Measurements from ENCODE around the gene APPL2.
"Not testable (repeated sequence)": the region's sequence is repeated elsewhere in the genome, so short reads cannot be mapped to it uniquely, and the experiment has no call there.

Gene APPL2

DNA sequence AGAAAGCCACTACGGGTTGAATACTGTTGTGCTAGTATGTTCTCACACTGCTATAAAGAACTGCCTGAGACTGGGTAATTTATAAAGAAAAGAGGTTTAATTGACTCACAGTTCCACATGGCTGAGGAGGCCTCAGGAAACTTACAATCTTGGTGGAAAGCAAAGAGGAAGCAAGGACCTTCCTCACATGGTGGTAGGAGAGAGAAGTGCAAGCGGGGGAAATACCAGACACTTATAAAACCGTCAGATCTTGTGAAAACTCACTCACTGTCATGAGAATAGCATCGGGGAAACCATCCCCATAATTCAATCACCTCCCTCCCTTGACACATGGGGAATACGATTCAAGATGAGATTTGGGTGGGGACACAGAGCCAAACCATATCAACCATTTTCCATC lies 20.5 kb upstream of the APPL2 start:
- not testable (repeated sequence) for DNase-seq

GRCh38 chr12:105256011-105256410 lies 20.0 kb upstream of the APPL2 start:
- DNase-seq: no peak

DNA sequence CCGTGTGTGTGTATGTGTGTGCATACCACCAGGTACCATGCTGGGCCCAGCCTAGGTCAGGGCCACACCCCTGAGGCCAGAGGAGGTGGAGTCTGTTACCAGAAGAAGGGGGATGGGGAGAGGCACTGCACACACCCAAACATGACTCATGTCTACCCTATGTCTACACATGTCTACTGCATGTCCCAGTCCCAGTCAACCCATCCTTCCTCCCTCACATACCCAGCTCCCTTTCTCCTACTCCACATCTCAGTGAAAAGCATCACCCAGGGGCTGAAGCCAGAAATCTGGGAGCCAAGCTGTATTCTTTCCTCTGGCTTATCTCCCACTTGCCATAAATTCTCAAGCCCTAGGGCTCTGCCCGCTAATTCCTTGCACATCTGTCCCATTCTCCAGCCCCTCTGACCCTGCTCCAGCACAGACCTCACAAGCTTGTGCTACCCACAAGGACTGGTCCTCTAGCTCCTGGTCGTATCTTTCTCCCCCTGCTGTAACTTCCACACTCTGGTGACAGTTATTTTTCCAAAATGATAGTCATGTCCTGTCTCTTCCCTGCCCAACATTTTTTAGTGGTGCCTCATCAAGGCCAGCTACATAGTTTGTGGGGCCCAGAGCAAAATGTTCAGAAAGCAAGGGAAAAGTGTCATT lies 18.0 kb upstream of the APPL2 start:
- no peak for DNase-seq

- DNase-seq: no peak
These were observed 16.9 kb upstream of the APPL2 start for GRCh38 chr12:105252901-105253300.

- DNase-seq: not testable (repeated sequence)
These were observed 9.9 kb upstream of the APPL2 start for GRCh38 chr12:105245776-105246427.

GRCh38 chr12:105245291-105245690 lies 9.3 kb upstream of the APPL2 start:
- no peak for DNase-seq

- no peak for DNase-seq
These were observed 4.3 kb upstream of the APPL2 start for GRCh38 chr12:105240228-105240627.

DNA sequence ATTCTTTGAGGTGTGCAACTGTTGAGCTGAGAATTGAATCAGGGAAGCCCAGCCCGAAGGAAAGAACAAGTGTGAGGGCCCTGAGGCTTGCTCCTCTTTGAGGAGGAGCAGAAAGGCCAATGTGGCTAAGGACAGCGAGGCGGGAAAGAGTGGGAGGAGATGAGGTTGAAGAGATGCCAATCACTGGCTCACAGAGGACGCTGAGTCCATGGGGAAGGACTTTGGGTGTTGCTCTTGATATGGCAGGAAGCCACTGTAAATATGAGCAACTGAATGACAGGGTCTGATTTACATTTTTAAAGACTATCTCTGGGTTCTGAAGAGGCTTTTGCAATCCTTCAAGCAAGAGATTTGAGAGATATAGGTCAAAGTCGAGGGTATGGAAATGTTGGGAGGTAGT lies 3.3 kb upstream of the APPL2 start:
- no peak for DNase-seq

DNA sequence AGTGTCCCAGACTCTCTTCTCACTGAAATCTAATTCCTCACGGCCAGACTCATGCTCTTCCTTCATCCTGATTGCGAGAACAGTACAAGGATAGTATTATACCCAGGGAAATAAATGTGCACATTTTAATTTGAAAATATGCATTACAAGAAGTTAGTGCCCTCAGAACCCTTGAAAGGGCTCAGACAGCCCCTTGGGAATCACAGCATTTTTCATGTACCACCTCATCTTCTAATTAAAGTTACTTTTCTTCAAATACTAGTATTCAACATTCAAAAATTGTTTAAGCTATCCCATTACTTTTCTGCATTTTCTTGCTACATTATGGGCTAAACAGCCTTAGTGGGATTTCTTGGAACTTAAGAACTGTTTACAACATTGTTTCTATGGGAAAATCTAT lies 1.7 kb upstream of the APPL2 start:
- DNase-seq: no peak

DNA sequence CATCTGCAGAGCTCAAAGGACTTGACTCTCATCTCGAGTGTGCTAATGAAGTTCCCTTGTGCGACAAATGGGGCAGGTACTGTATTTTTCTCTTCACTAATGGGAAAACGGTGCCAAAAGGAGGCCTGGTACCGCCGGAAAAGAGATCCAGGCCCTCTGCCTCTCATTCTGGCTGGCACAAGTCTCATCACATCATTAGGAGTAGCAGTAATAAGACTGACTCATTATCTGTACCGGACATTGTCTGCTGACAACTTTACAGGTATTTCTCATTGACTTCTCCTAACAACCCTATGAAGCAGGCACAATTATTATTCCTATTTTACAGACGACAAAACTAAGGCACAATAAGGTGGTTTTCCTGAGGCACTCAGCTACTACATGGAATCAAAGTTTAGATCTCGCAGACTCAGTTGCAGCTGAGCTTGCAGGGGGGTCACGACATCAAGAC lies 668 bp downstream of the APPL2 start:
- DNase-seq: peak in 1 of 5 donors; percentile 8

- DNase-seq: no peak
These were observed 1.8 kb downstream of the APPL2 start for GRCh38 chr12:105234197-105234596.

DNA sequence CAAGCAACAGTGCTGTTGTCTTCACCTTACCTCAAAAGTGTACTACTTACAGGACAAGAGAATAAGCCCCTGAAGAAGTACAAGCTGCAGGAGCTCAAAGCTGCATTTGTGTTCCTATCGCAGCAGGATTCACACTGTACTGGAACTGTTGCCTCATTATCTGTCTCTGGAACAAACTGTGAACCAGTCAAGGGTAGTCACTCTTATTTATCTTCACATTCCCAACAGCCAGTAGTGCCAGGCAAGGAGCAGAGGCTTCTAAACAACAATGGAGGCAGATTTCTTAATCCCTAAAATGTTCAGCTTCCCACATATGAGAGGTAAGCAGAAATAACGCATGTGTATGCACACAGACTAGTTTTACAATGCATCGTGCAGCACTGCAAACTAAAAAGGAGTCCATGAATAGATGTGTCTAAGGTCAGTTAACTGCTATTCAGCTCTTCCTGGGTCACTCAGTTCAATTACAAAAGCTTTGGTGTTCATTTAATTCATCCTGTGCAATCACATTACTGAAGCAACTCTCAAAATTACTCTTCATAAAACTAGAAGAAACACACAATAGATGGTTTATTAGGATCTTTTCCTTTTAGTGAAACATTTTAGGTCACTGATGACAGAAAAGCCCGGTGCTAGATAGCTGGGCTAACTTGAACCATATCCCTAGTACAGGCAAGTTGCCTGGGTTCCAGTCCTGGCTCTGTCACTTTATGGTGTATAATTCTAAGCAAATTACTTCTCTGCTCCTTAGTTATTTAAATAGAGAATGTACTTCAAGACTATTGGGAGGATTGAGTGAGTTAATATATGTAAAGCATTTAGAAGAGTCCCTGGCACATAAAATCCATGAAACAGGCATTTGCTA lies 2.7 kb downstream of the APPL2 start:
- DNase-seq: no peak

DNA sequence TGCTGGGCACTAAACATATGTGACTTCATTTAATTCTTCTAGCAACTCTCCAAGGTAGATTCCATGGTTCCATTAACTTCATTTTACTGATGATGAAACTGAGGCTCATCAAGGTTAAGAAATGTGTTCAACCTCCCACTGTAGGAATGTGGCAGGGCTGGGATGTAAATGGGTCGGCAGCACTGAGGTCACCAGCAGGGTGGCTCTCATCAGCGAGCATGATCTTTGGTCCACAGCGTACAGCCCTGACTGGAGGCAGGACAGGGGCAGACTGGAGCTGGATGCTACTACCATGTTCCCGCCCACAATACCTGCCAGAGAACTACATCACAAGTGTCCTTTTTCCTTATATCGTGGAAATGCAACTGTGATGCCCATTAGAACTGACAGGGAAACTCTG lies 4.6 kb downstream of the APPL2 start:
- no peak for DNase-seq

GRCh38 chr12:105229371-105229770 lies 6.6 kb downstream of the APPL2 start:
- DNase-seq: no peak

GRCh38 chr12:105228966-105229365 lies 7.0 kb downstream of the APPL2 start:
- DNase-seq: no peak

- peak in 1 of 5 donors; percentile 73 for DNase-seq
These were observed 7.5 kb downstream of the APPL2 start for GRCh38 chr12:105228494-105228893.

GRCh38 chr12:105227879-105228278 lies 8.1 kb downstream of the APPL2 start:
- no peak for DNase-seq

GRCh38 chr12:105226219-105226618 lies 9.8 kb downstream of the APPL2 start:
- DNase-seq: peak in 1 of 5 donors; percentile 46

GRCh38 chr12:105225505-105226015 lies 10.4 kb downstream of the APPL2 start:
- DNase-seq: no peak

- DNase-seq: no peak
These were observed 11.6 kb downstream of the APPL2 start for GRCh38 chr12:105224399-105224798.

- DNase-seq: no peak
These were observed 12.1 kb downstream of the APPL2 start for GRCh38 chr12:105223884-105224283.

GRCh38 chr12:105223352-105223845 lies 12.6 kb downstream of the APPL2 start:
- no peak for DNase-seq

DNA sequence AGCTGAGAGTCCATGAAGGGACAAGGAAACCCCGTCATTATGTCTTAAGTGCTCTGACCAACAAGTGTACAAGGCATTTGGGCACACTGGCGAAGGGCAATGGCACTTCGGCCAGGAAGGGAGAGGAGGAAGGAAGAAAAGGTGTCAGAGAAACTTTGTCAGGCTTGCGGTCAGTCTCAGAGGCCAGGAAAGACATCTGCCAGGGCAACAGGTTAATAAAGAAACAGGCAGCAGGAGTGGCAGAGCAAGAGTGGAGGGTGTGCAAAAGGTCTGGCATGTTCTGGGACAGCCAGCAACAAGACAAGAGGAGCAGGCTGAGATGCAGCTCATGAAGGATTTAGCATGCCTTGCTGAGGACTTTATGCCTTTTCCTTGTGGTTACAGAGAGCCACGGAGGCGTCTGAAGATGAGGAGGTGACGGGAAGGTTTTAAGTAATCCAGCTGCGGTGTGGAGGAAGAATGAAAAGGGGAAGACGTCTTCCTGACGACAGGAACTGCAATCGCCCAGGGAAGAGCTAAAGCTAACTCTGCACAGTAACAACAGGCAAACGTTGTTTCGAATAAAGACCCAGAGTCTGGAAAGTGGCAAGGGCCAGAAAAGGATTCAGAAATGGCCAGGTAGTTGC lies 13.1 kb downstream of the APPL2 start:
- DNase-seq: no peak

All from T-helper 1 cell (primary cell).